Body of pancreas (tissue), 4 donors: ENCODE measurements around the gene MYO1B.

Source experiments
- CTCF ChIP-seq, 7 experiments: fragments of 450-650 bp in 4 of 7; fragments of 200-600 bp in 3 of 7; sonication (generic) in 3 of 7; IDR thresholded peaks; one replicate each; pipeline ENCODE4 v1.5.1; 2016 to 2019; ENCODE audit warnings: antibody characterized with exemption in 7 of 7
- POLR2A ChIP-seq, 3 donors: fragments of 450-650 bp; IDR thresholded peaks; one replicate each; pipeline ENCODE4 v1.6.1; 2016; ENCODE audit warnings: antibody characterized with exemption in 3 of 3, mild to moderate bottlenecking in 2 of 3

- no peak for TF ChIP-seq CTCF (IDR thresholded peaks at IDR 0.05)
- TF ChIP-seq POLR2A (IDR thresholded peaks at IDR 0.05), result no peak
These were observed 51.1 kb downstream of the MYO1B start for GRCh38 chr2:191296083-191297006.
